Sigmoid colon (tissue), 4 donors: ENCODE data around the gene P2RY1.

ENCODE experiments used
- EP300 ChIP-seq, 4 donors: sonication (generic); formaldehyde crosslinking; IDR thresholded peaks; one replicate each; pipeline ENCODE4 v1.6.1; 2017; ENCODE audit warnings: antibody characterized with exemption in 4 of 4
- POLR2A ChIP-seq, 2 donors: fragments of 450-650 bp; IDR thresholded peaks; one replicate each; pipeline ENCODE4 v1.6.1; 2016; ENCODE audit warnings: antibody characterized with exemption in 2 of 2, mild to moderate bottlenecking in 2 of 2, moderate library complexity in 2 of 2
- POLR2AphosphoS5 ChIP-seq, 4 donors: sonication (generic); formaldehyde crosslinking; IDR thresholded peaks; one replicate each; pipeline ENCODE4 v1.6.1; 2017; ENCODE audit warnings: antibody characterized with exemption in 4 of 4
- TF ChIP-seq, protein P1 (sequence below), 4 experiments: fragments of 450-650 bp in 3 of 4; fragments of 200-600 bp in 1 of 4; IDR thresholded peaks; one replicate each; pipeline ENCODE4 v1.5.1; 2016 to 2019; ENCODE audit warnings: antibody characterized with exemption in 4 of 4, mild to moderate bottlenecking in 3 of 4, moderate library complexity in 2 of 4

DNA sequence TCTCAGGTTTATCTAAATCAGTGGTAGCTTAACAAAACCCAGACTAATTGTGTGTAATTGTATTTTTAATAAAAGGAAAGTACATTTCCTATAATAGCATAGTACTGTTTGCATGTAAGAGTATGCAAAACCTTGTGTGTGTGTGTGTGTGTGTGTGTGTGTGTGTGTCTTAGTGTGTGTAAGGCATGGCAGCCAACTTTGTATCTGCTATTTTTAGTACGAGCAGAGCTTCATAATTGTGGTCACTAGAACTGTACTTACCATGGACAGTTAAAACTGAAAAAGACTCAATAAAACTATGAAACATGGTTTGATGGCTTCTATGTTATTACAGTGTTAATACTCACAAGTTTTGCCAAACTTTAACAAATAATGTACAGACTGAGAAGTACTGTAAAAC lies 6.2 kb downstream of the P2RY1 start:
- TF ChIP-seq, protein P1, sequence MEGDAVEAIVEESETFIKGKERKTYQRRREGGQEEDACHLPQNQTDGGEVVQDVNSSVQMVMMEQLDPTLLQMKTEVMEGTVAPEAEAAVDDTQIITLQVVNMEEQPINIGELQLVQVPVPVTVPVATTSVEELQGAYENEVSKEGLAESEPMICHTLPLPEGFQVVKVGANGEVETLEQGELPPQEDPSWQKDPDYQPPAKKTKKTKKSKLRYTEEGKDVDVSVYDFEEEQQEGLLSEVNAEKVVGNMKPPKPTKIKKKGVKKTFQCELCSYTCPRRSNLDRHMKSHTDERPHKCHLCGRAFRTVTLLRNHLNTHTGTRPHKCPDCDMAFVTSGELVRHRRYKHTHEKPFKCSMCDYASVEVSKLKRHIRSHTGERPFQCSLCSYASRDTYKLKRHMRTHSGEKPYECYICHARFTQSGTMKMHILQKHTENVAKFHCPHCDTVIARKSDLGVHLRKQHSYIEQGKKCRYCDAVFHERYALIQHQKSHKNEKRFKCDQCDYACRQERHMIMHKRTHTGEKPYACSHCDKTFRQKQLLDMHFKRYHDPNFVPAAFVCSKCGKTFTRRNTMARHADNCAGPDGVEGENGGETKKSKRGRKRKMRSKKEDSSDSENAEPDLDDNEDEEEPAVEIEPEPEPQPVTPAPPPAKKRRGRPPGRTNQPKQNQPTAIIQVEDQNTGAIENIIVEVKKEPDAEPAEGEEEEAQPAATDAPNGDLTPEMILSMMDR (IDR thresholded peaks at IDR 0.05): no peak
- no peak for TF ChIP-seq POLR2A (IDR thresholded peaks at IDR 0.05)
- no peak for TF ChIP-seq EP300 (IDR thresholded peaks at IDR 0.05)
- no peak for TF ChIP-seq POLR2AphosphoS5 (IDR thresholded peaks at IDR 0.05)
